ENCODE measurements around the gene DNAJC6. TPM values are rescaled to one million over a fixed set of nuclear protein-coding genes. Genes with fewer than 3 reads are reported as not detected.

DNAJC6 gene
- polyA plus RNA-seq, 1 donor (not counting 4 experiments of a cell fraction or from before 2014, with no cell fraction given) = 7.7 TPM

GRCh38 chr1:65319141-65319540 lies 9.8 kb downstream of the DNAJC6 start:
- Histone ChIP-seq H3K27me3 (ENCODE audit: control insufficient read depth, extremely low read depth, insufficient read depth, low read length) (no peaks in the 10 kb centered on the region), H2AFZ (ENCODE audit: control insufficient read depth, low read length) (no peak overlapping the region), H3K9me3 (ENCODE audit: control insufficient read depth, low read depth, low read length) (no peaks in the 10 kb centered on the region), H3K9ac (ENCODE audit: control insufficient read depth, extremely low read depth, insufficient read depth, low read length) (no peak overlapping the region), H3K4me1 (ENCODE audit: control insufficient read depth, extremely low read depth, insufficient read depth, low read length) (no peaks in the 10 kb centered on the region), H4K20me1 (ENCODE audit: control insufficient read depth, extremely low read depth, insufficient read depth, low read length) (peaks cover 3% of the 10 kb centered on the region), H3K27ac (ENCODE audit: control insufficient read depth, insufficient read depth, low read length) (no peak overlapping the region), H3K9me1 (ENCODE audit: control insufficient read depth, extremely low read depth, insufficient read depth, low read length) (no peaks in the 10 kb centered on the region), H3K4me3 (ENCODE audit: control insufficient read depth in 2 of 3, extremely low read depth in 1 of 3, insufficient read depth in 2 of 3, low read depth in 1 of 3, low read length in 3 of 3) (no peak overlapping the region), H3K36me3 (ENCODE audit: control insufficient read depth in 2 of 2, extremely low read depth in 1 of 2, insufficient read depth in 2 of 2, low read length in 2 of 2) (peaks cover 0 to 2% of the 10 kb centered on the region in 2 experiments), H3K79me2 (ENCODE audit: control insufficient read depth, insufficient read depth, low read length) (no peaks in the 10 kb centered on the region), H3K4me2 (ENCODE audit: control insufficient read depth, extremely low read depth, insufficient read depth, low read depth, low read length) (no peak overlapping the region)
- DNase-seq (ENCODE audit: low read depth, low spot score) (no peak), FAIRE-seq (no peak)
- dilution Hi-C loops (cut with MboI; ENCODE audit: extremely low pct_ligation_motif_present, low sequenced_read_pairs) = no loop called here
- no peak for TF ChIP-seq EZH2 (IDR thresholded peaks at IDR 0.05; ENCODE audit: low read length)
- TF ChIP-seq, protein P1, sequence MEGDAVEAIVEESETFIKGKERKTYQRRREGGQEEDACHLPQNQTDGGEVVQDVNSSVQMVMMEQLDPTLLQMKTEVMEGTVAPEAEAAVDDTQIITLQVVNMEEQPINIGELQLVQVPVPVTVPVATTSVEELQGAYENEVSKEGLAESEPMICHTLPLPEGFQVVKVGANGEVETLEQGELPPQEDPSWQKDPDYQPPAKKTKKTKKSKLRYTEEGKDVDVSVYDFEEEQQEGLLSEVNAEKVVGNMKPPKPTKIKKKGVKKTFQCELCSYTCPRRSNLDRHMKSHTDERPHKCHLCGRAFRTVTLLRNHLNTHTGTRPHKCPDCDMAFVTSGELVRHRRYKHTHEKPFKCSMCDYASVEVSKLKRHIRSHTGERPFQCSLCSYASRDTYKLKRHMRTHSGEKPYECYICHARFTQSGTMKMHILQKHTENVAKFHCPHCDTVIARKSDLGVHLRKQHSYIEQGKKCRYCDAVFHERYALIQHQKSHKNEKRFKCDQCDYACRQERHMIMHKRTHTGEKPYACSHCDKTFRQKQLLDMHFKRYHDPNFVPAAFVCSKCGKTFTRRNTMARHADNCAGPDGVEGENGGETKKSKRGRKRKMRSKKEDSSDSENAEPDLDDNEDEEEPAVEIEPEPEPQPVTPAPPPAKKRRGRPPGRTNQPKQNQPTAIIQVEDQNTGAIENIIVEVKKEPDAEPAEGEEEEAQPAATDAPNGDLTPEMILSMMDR (optimal IDR thresholded peaks at IDR 0.05 in 1 of 3, IDR thresholded peaks at IDR 0.05 in 1 of 3, conservative IDR thresholded peaks at IDR 0.05 in 1 of 3; ENCODE audit: extremely low read depth in 1 of 3, insufficient read depth in 2 of 3, low read length in 3 of 3) = no peak

DNA sequence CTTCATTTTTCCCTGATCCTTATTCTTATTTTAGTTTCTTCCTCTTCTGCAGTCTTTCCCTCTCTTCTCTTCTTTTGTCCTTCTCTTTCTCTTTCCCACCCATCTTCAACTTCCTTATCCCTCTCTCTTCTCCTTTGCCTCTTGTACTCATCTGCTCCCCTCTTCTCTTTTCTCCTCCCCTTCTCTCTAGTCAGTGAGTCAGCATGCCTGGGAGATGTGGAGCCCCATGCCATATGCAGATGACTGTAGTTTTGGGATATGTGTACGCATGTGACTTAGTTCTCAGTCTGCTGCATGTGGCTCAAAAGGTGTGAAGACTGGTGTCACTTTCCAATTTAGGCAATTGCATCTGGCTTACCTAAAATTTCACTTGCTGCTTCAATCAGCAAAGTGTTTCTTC lies 10.4 kb downstream of the DNAJC6 start:
- dilution Hi-C loops (cut with MboI; ENCODE audit: extremely low pct_ligation_motif_present, low sequenced_read_pairs) = no loop called here
- H3K4me2 ChIP-seq (ENCODE audit: control insufficient read depth, extremely low read depth, insufficient read depth, low read depth, low read length) = no peak overlapping the region
- H3K9me1 ChIP-seq (ENCODE audit: control insufficient read depth, extremely low read depth, insufficient read depth, low read length) = no peaks in the 10 kb centered on the region
- H3K9me3 ChIP-seq (ENCODE audit: control insufficient read depth, low read depth, low read length) = no peaks in the 10 kb centered on the region
- no peak overlapping the region for H3K9ac ChIP-seq (ENCODE audit: control insufficient read depth, extremely low read depth, insufficient read depth, low read length)
- no peak overlapping the region for H2AFZ ChIP-seq (ENCODE audit: control insufficient read depth, low read length)
- H3K4me1 ChIP-seq (ENCODE audit: control insufficient read depth, extremely low read depth, insufficient read depth, low read length) = no peaks in the 10 kb centered on the region
- FAIRE-seq (no peak), DNase-seq (ENCODE audit: low read depth, low spot score) (no peak)
- no peak overlapping the region for H3K4me3 ChIP-seq (ENCODE audit: control insufficient read depth in 2 of 3, extremely low read depth in 1 of 3, insufficient read depth in 2 of 3, low read depth in 1 of 3, low read length in 3 of 3)
- peaks cover 0 to 2% of the 10 kb centered on the region in 2 experiments for H3K36me3 ChIP-seq (ENCODE audit: control insufficient read depth in 2 of 2, extremely low read depth in 1 of 2, insufficient read depth in 2 of 2, low read length in 2 of 2)
- no peaks in the 10 kb centered on the region for H3K27me3 ChIP-seq (ENCODE audit: control insufficient read depth, extremely low read depth, insufficient read depth, low read length)
- TF ChIP-seq EZH2 (IDR thresholded peaks at IDR 0.05; ENCODE audit: low read length) = no peak
- TF ChIP-seq, protein P1 (optimal IDR thresholded peaks at IDR 0.05 in 1 of 3, IDR thresholded peaks at IDR 0.05 in 1 of 3, conservative IDR thresholded peaks at IDR 0.05 in 1 of 3; ENCODE audit: extremely low read depth in 1 of 3, insufficient read depth in 2 of 3, low read length in 3 of 3) = no peak
- H3K27ac ChIP-seq (ENCODE audit: control insufficient read depth, insufficient read depth, low read length) = no peak overlapping the region
- H4K20me1 ChIP-seq (ENCODE audit: control insufficient read depth, extremely low read depth, insufficient read depth, low read length) = peaks cover 3% of the 10 kb centered on the region
- no peaks in the 10 kb centered on the region for H3K79me2 ChIP-seq (ENCODE audit: control insufficient read depth, insufficient read depth, low read length)

Data from keratinocyte (primary cell).